ENCODE measurements around the gene PHACTR4.
"Not testable (repeated sequence)": the region's sequence is repeated elsewhere in the genome, so short reads cannot be mapped to it uniquely, and the experiment has no call there.

Gene PHACTR4

GRCh38 chr1:28358716-28359115 is 10.8 kb upstream of the PHACTR4 start:
- H3K4me1 Mint-ChIP-seq: peaks cover 4% of the 10 kb centered on the region
- no peaks in the 10 kb centered on the region for H3K9me3 Mint-ChIP-seq
- H3K27ac Mint-ChIP-seq: no peak overlapping the region

GRCh38 chr1:28359592-28360239 is 9.8 kb upstream of the PHACTR4 start:
- H3K9me3 Mint-ChIP-seq: no peaks in the 10 kb centered on the region
- no peak overlapping the region for H3K4me3 Mint-ChIP-seq
- H3K4me1 Mint-ChIP-seq: peaks cover 4% of the 10 kb centered on the region
- no peaks in the 10 kb centered on the region for H3K36me3 Mint-ChIP-seq
- no peaks in the 10 kb centered on the region for H3K27me3 Mint-ChIP-seq
- H3K27ac Mint-ChIP-seq: no peak overlapping the region

More at GRCh38 chr1:28358716-28359115, 10.8 kb upstream of the PHACTR4 start:
- Mint-ChIP-seq H3K27me3 (no peaks in the 10 kb centered on the region), H3K4me3 (no peak overlapping the region), H3K36me3 (no peaks in the 10 kb centered on the region)

GRCh38 chr1:28364888-28365287 is 4.7 kb upstream of the PHACTR4 start:
- Mint-ChIP-seq H3K9me3 (no peaks in the 10 kb centered on the region), H3K4me1 (peaks cover 7% of the 10 kb centered on the region), H3K27me3 (no peaks in the 10 kb centered on the region), H3K4me3 (no peak overlapping the region), H3K36me3 (no peaks in the 10 kb centered on the region), H3K27ac (no peak overlapping the region)

GRCh38 chr1:28365864-28366263 is 3.7 kb upstream of the PHACTR4 start:
- H3K27ac Mint-ChIP-seq: no peak overlapping the region
- H3K4me1 Mint-ChIP-seq: peaks cover 13% of the 10 kb centered on the region
- H3K9me3 Mint-ChIP-seq: no peaks in the 10 kb centered on the region
- H3K27me3 Mint-ChIP-seq: no peaks in the 10 kb centered on the region
- H3K36me3 Mint-ChIP-seq: no peaks in the 10 kb centered on the region
- no peak overlapping the region for H3K4me3 Mint-ChIP-seq

GRCh38 chr1:28368608-28369007 is 932 bp upstream of the PHACTR4 start:
- peaks cover 21% of the 10 kb centered on the region for H3K4me1 Mint-ChIP-seq
- peak overlapping the region; percentile 97 for H3K27ac Mint-ChIP-seq
- H3K27me3 Mint-ChIP-seq, H3K36me3 Mint-ChIP-seq, H3K9me3 Mint-ChIP-seq: not testable (repeated sequence)
- H3K4me3 Mint-ChIP-seq: peak overlapping the region; percentile 94

GRCh38 chr1:28370239-28371009 is 884 bp downstream of the PHACTR4 start:
- H3K4me3 Mint-ChIP-seq: peak overlapping the region; percentile 94
- peaks cover 36% of the 10 kb centered on the region for H3K4me1 Mint-ChIP-seq
- no peaks in the 10 kb centered on the region for H3K36me3 Mint-ChIP-seq

GRCh38 chr1:28371010-28371377 is 1.5 kb downstream of the PHACTR4 start:
- H3K36me3 Mint-ChIP-seq: no peaks in the 10 kb centered on the region
- peaks cover 38% of the 10 kb centered on the region for H3K4me1 Mint-ChIP-seq
- H3K27me3 Mint-ChIP-seq: no peaks in the 10 kb centered on the region
- H3K4me3 Mint-ChIP-seq: peak overlapping the region; percentile 94
- H3K9me3 Mint-ChIP-seq: no peaks in the 10 kb centered on the region
- H3K27ac Mint-ChIP-seq: no peak overlapping the region

More at GRCh38 chr1:28370239-28371009, 884 bp downstream of the PHACTR4 start:
- peak overlapping the region; percentile 86 for H3K27ac Mint-ChIP-seq
- no peaks in the 10 kb centered on the region for H3K27me3 Mint-ChIP-seq
- H3K9me3 Mint-ChIP-seq: no peaks in the 10 kb centered on the region

GRCh38 chr1:28373450-28373849 is 3.9 kb downstream of the PHACTR4 start:
- peaks cover 43% of the 10 kb centered on the region for H3K4me1 Mint-ChIP-seq
- H3K4me3 Mint-ChIP-seq, H3K9me3 Mint-ChIP-seq, H3K27me3 Mint-ChIP-seq, H3K27ac Mint-ChIP-seq, H3K36me3 Mint-ChIP-seq: not testable (repeated sequence)

GRCh38 chr1:28374297-28374696 is 4.8 kb downstream of the PHACTR4 start:
- Mint-ChIP-seq H3K27me3 (no peaks in the 10 kb centered on the region), H3K27ac (no peak overlapping the region), H3K9me3 (no peaks in the 10 kb centered on the region), H3K36me3 (peaks cover 2% of the 10 kb centered on the region), H3K4me3 (peak overlapping the region; percentile 3), H3K4me1 (peaks cover 40% of the 10 kb centered on the region)

- H3K27ac Mint-ChIP-seq, H3K4me3 Mint-ChIP-seq, H3K36me3 Mint-ChIP-seq: not testable (repeated sequence)
These were observed 6.1 kb downstream of the PHACTR4 start for GRCh38 chr1:28375598-28375997.

GRCh38 chr1:28376195-28376594 is 6.7 kb downstream of the PHACTR4 start:
- not testable (repeated sequence) for H3K4me3 Mint-ChIP-seq, H3K9me3 Mint-ChIP-seq, H3K27me3 Mint-ChIP-seq, H3K36me3 Mint-ChIP-seq
- Mint-ChIP-seq H3K27ac (peak overlapping the region; percentile 72), H3K4me1 (peaks cover 39% of the 10 kb centered on the region)

More at GRCh38 chr1:28375598-28375997, 6.1 kb downstream of the PHACTR4 start:
- H3K9me3 Mint-ChIP-seq, H3K27me3 Mint-ChIP-seq: not testable (repeated sequence)
- peaks cover 40% of the 10 kb centered on the region for H3K4me1 Mint-ChIP-seq

- Mint-ChIP-seq H3K4me1 (peaks cover 49% of the 10 kb centered on the region), H3K9me3 (peaks cover 7% of the 10 kb centered on the region), H3K27me3 (no peaks in the 10 kb centered on the region), H3K27ac (no peak overlapping the region), H3K4me3 (no peak overlapping the region), H3K36me3 (peaks cover 15% of the 10 kb centered on the region)
These were observed 9.4 kb downstream of the PHACTR4 start for GRCh38 chr1:28378906-28379305.

- Mint-ChIP-seq H3K4me3 (no peak overlapping the region), H3K27ac (no peak overlapping the region), H3K9me3 (peaks cover 8% of the 10 kb centered on the region), H3K36me3 (peaks cover 16% of the 10 kb centered on the region), H3K4me1 (peaks cover 49% of the 10 kb centered on the region), H3K27me3 (no peaks in the 10 kb centered on the region)
These were observed 10.9 kb downstream of the PHACTR4 start for GRCh38 chr1:28380394-28380793.

GRCh38 chr1:28383785-28384184 is 14.2 kb downstream of the PHACTR4 start:
- not testable (repeated sequence) for H3K27ac Mint-ChIP-seq, H3K27me3 Mint-ChIP-seq, H3K9me3 Mint-ChIP-seq, H3K4me3 Mint-ChIP-seq
- peaks cover 40% of the 10 kb centered on the region for H3K4me1 Mint-ChIP-seq
- H3K36me3 Mint-ChIP-seq: peaks cover 14% of the 10 kb centered on the region

- peaks cover 25% of the 10 kb centered on the region for H3K4me1 Mint-ChIP-seq
- H3K9me3 Mint-ChIP-seq: no peaks in the 10 kb centered on the region
- H3K4me3 Mint-ChIP-seq: no peak overlapping the region
- peaks cover 1% of the 10 kb centered on the region for H3K36me3 Mint-ChIP-seq
- H3K27me3 Mint-ChIP-seq: no peaks in the 10 kb centered on the region
- no peak overlapping the region for H3K27ac Mint-ChIP-seq
These were observed 22.6 kb downstream of the PHACTR4 start for GRCh38 chr1:28392027-28392652.

- peaks cover 1% of the 10 kb centered on the region for H3K36me3 Mint-ChIP-seq
- H3K27me3 Mint-ChIP-seq: no peaks in the 10 kb centered on the region
- no peaks in the 10 kb centered on the region for H3K9me3 Mint-ChIP-seq
- peaks cover 20% of the 10 kb centered on the region for H3K4me1 Mint-ChIP-seq
- H3K4me3 Mint-ChIP-seq: no peak overlapping the region
- H3K27ac Mint-ChIP-seq: no peak overlapping the region
These were observed 24.6 kb downstream of the PHACTR4 start for GRCh38 chr1:28394136-28394535.

Measured in activated naive CD4-positive, alpha-beta T cell treated with anti-CD3 and anti-CD28 coated beads, Interleukin-2, amount 50 U/mL, for 24 hours (primary cell).